Neuronal stem cell (in vitro differentiated cells): ENCODE data around the gene DBNDD2.
A peak's percentile ranks its signal among the peaks of the same experiment; 100 is the strongest.

Experiments
- DNase-seq: peaks from one replicate; pipeline ENCODE4 v3.0.0-alpha.2; 2013; ENCODE audit warnings: low spot score
- H2AFZ ChIP-seq: one replicate; pipeline ENCODE4 v1.6.1; 2013; ENCODE audit warnings: mild to moderate bottlenecking, low read length, inconsistent platforms
- H2AK5ac ChIP-seq: 2 replicates; pipeline ENCODE4 v1.6.1; 2013; ENCODE audit warnings: low read depth, mild to moderate bottlenecking, inconsistent platforms, low read length, moderate library complexity, mixed read lengths
- H2BK120ac ChIP-seq: 2 replicates; pipeline ENCODE4 v1.6.1; 2013; ENCODE audit warnings: low read depth, mild to moderate bottlenecking, inconsistent platforms, low read length, moderate library complexity, mixed read lengths
- H2BK12ac ChIP-seq: one replicate; pipeline ENCODE4 v1.6.1; 2013; ENCODE audit warnings: low read length, inconsistent platforms
- H2BK15ac ChIP-seq: 2 replicates; pipeline ENCODE4 v1.6.1; 2013; ENCODE audit warnings: mild to moderate bottlenecking, low read length, inconsistent platforms, mixed read lengths
- H2BK5ac ChIP-seq: one replicate; pipeline ENCODE4 v1.6.1; 2013; ENCODE audit warnings: inconsistent platforms, mild to moderate bottlenecking, low read length, moderate library complexity
- H3K14ac ChIP-seq: one replicate; pipeline ENCODE4 v1.6.1; 2013; ENCODE audit warnings: low read length, inconsistent platforms
- H3K18ac ChIP-seq: 2 replicates; pipeline ENCODE4 v1.6.1; 2013; ENCODE audit warnings: low read length, inconsistent platforms
- H3K23ac ChIP-seq: 2 replicates; pipeline ENCODE4 v1.6.1; 2013; ENCODE audit warnings: low read depth, mild to moderate bottlenecking, mixed read lengths, low read length, inconsistent platforms; ENCODE audit not compliant: poor library complexity
- H3K27ac ChIP-seq: replicated peaks from 3 replicates; pipeline ENCODE4 v1.5.1; 2013; ENCODE audit warnings: low read length, inconsistent platforms
- H3K27me3 ChIP-seq, 3 experiments: 2 replicates each; pipeline ENCODE4 v1.6.1; 2013; ENCODE audit warnings: low read length in 3 of 3, mild to moderate bottlenecking in 2 of 3, inconsistent platforms in 1 of 3, low read depth in 1 of 3, mixed read lengths in 1 of 3, moderate library complexity in 1 of 3; ENCODE audit not compliant: control insufficient read depth in 3 of 3, insufficient read depth in 3 of 3
- H3K36me3 ChIP-seq, 2 donors: replicated peaks in 1 of 2; 2 replicates each; pipeline ENCODE4 v1.6.1; 2013; ENCODE audit warnings: low read length in 2 of 2; ENCODE audit not compliant: control insufficient read depth in 2 of 2, insufficient read depth in 2 of 2
- H3K4ac ChIP-seq: 2 replicates; pipeline ENCODE4 v1.6.1; 2013; ENCODE audit warnings: inconsistent platforms, mild to moderate bottlenecking, low read length, moderate library complexity
- H3K4me1 ChIP-seq, 2 donors: 1 replicate in 1 of 2; 2 replicates in 1 of 2; pipeline ENCODE4 v1.6.1; 2013; ENCODE audit warnings: low read length in 2 of 2, low read depth in 1 of 2; ENCODE audit not compliant: control insufficient read depth in 2 of 2, insufficient read depth in 1 of 2
- H3K4me2 ChIP-seq: one replicate; pipeline ENCODE4 v1.6.1; 2013; ENCODE audit warnings: mild to moderate bottlenecking, low read length, inconsistent platforms; ENCODE audit not compliant: insufficient read depth, poor library complexity, severe bottlenecking
- H3K4me3 ChIP-seq, 2 donors: 2 replicates each; pipeline ENCODE4 v1.5.1; 2013; ENCODE audit warnings: low read length in 2 of 2, mild to moderate bottlenecking in 2 of 2, inconsistent platforms in 1 of 2, moderate library complexity in 1 of 2
- H3K79me1 ChIP-seq: one replicate; pipeline ENCODE4 v1.6.1; 2013; ENCODE audit warnings: low read depth, mild to moderate bottlenecking, inconsistent platforms, low read length, moderate library complexity
- H3K9ac ChIP-seq: one replicate; pipeline ENCODE4 v1.6.1; 2013; ENCODE audit warnings: mild to moderate bottlenecking, low read depth, low read length, inconsistent platforms; ENCODE audit not compliant: poor library complexity
- H3K9me3 ChIP-seq, 2 donors: replicated peaks in 1 of 2; 2 replicates each; pipeline versions ENCODE3 to v1.6.1; 2013; ENCODE audit warnings: low read length in 2 of 2, mild to moderate bottlenecking in 2 of 2, inconsistent platforms in 1 of 2, low read depth in 1 of 2, mixed read lengths in 1 of 2, moderate library complexity in 1 of 2; ENCODE audit not compliant: control insufficient read depth in 2 of 2, insufficient read depth in 1 of 2
- H4K8ac ChIP-seq: one replicate; pipeline ENCODE4 v1.6.1; 2013; ENCODE audit warnings: low read depth, mild to moderate bottlenecking, inconsistent platforms, low read length, moderate library complexity
- H4K91ac ChIP-seq: one replicate; pipeline ENCODE4 v1.6.1; 2013; ENCODE audit warnings: low read length, low read depth, mild to moderate bottlenecking, inconsistent platforms; ENCODE audit not compliant: poor library complexity
- WGBS, 2 donors: extraction: QIAGEN DNeasy Blood & Tissue Kit; methylation state at CpG; one replicate each; pipeline ENCODE4 v1.1.7; 2013; ENCODE audit warnings: missing lambda C conversion rate in 2 of 2, mixed read lengths in 1 of 2; ENCODE audit not compliant: insufficient read length in 2 of 2, insufficient replicate concordance in 1 of 2; ENCODE audit errors: extremely low coverage in 2 of 2; 5-methylcytosine and 5-hydroxymethylcytosine counted together

DBNDD2 gene

DNA sequence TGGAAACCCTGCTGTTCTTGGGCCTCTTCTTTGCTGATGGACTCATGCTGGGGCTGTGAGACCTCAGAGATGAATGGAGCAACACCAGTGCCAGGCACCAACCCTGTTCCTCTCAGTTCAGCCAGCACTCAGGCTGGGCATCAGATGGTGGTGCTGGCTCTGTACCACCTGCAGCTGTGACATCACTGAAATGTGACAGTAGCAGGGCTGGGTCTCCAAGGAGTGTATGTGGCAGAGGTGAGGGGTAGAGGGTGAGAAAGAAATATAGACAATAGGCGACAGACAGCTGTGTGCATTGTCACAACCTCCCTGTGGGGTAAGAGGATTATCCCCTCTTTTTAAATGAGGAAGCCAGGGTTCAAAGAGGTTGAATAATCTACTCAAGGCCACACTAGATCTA, 29.9 kb upstream of the DBNDD2 start, which contains the start of gene TP53TG5:
TP53TG5 (minus strand) TSS at position 135 of the 400 bp plus-strand sequence; CDS start at position 46, 89 bp downstream.
- Histone ChIP-seq H2AFZ (no peak within 1 kb of the TSS), H2BK15ac (no peak within 1 kb of the TSS), H3K9ac (no peak within 1 kb of the TSS), H3K9me3 (peaks cover 0 to 1% of the 10 kb centered on the region in 2 donors), H2AK5ac (no peak within 1 kb of the TSS), H3K23ac (no peak within 1 kb of the TSS), H3K4ac (no peak within 1 kb of the TSS), H3K18ac (no peak within 1 kb of the TSS), H3K27me3 (no peaks in the 10 kb centered on the region), H2BK12ac (no peak within 1 kb of the TSS), H2BK5ac (no peak within 1 kb of the TSS), H4K8ac (no peak within 1 kb of the TSS), H4K91ac (no peak within 1 kb of the TSS), H3K4me2 (no peak within 1 kb of the TSS), H3K27ac (no peak within 1 kb of the TSS), H3K79me1 (no peaks in the 10 kb centered on the region), H2BK120ac (no peak within 1 kb of the TSS), H3K36me3 (peaks cover 0 to 5% of the 10 kb centered on the region in 2 donors), H3K14ac (no peak within 1 kb of the TSS), H3K4me3 (peak within 1 kb of the TSS in 1 of 2 donors; percentile 38), H3K4me1 (peaks cover 0 to 9% of the 10 kb centered on the region in 2 donors)
- no peak for DNase-seq
- WGBS, 2 donors, result no CpG with 5 or more reads among the region's 1 CpG

DNA sequence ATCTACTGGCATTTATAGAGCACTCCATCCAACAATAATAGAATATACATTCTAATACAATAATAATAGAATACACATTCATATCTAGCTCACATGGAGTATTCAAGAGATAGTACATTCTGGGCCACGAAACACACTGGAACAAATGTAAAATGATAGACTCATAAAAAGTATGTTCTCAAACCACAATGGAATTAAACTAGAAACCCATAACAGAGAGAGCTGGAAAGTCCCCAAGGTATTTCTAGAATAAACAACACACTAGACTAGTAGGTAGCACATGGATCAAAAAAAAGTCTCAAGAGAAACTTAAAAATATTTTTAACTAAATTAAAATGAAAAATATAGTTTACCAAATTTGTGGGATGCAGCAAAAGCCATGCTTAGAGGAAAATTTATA, 20.8 kb upstream of the DBNDD2 start:
- Histone ChIP-seq H3K9ac (no peak overlapping the region), H3K79me1 (no peaks in the 10 kb centered on the region), H2BK120ac (no peak overlapping the region), H3K18ac (no peak overlapping the region), H3K23ac (no peak overlapping the region), H3K27ac (no peak overlapping the region), H2BK15ac (no peak overlapping the region), H3K27me3 (no peaks in the 10 kb centered on the region), H3K9me3 (no peaks in the 10 kb centered on the region), H2AFZ (no peak overlapping the region), H3K4me2 (no peak overlapping the region), H2AK5ac (no peak overlapping the region), H3K14ac (no peak overlapping the region), H3K4ac (no peak overlapping the region), H3K36me3 (no peaks in the 10 kb centered on the region), H4K91ac (no peak overlapping the region), H2BK5ac (no peak overlapping the region), H4K8ac (no peak overlapping the region), H3K4me3 (no peak overlapping the region), H2BK12ac (no peak overlapping the region), H3K4me1 (no peaks in the 10 kb centered on the region)
- no peak for DNase-seq
- WGBS, 2 donors, result no CpG with 5 or more reads among the region's 1 CpG

DNA sequence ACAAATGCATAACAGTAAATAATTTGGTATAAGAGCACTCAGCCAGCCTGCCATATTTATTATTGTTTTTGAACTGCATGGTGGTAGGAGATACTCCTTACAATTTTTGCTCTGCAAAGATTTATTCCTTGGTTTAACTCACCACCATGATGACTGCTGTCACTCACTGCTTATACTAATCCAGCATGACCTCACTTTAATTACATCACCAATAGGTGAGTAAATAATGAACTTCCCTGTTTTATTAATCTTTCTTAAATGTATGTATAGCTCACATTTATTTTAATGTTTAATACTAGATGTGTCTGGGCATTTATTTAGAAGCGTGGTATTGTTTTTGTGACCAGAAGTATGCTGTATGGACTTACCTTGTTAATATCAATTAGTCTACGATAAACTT, 17.2 kb upstream of the DBNDD2 start:
- no peak overlapping the region for H2BK5ac ChIP-seq
- H2BK120ac ChIP-seq, result no peak overlapping the region
- no peak overlapping the region for H3K4me3 ChIP-seq
- no peaks in the 10 kb centered on the region for H3K4me1 ChIP-seq
- H3K14ac ChIP-seq, result no peak overlapping the region
- H2BK12ac ChIP-seq, result no peak overlapping the region
- H3K79me1 ChIP-seq, result peaks cover 5% of the 10 kb centered on the region
- no CpG with 5 or more reads among the region's 2 CpGs for WGBS, 2 donors
- no peak overlapping the region for H2BK15ac ChIP-seq
- H3K4me2 ChIP-seq, result no peak overlapping the region
- no peak overlapping the region for H3K27ac ChIP-seq
- H3K4ac ChIP-seq, result no peak overlapping the region
- no peaks in the 10 kb centered on the region for H3K27me3 ChIP-seq
- H2AFZ ChIP-seq, result no peak overlapping the region
- H3K9ac ChIP-seq, result no peak overlapping the region
- peaks cover 0 to 2% of the 10 kb centered on the region in 2 donors for H3K36me3 ChIP-seq
- no peaks in the 10 kb centered on the region for H3K9me3 ChIP-seq
- no peak overlapping the region for H3K23ac ChIP-seq
- H2AK5ac ChIP-seq, result no peak overlapping the region
- no peak overlapping the region for H4K8ac ChIP-seq
- no peak for DNase-seq
- H3K18ac ChIP-seq, result no peak overlapping the region
- no peak overlapping the region for H4K91ac ChIP-seq

DNA sequence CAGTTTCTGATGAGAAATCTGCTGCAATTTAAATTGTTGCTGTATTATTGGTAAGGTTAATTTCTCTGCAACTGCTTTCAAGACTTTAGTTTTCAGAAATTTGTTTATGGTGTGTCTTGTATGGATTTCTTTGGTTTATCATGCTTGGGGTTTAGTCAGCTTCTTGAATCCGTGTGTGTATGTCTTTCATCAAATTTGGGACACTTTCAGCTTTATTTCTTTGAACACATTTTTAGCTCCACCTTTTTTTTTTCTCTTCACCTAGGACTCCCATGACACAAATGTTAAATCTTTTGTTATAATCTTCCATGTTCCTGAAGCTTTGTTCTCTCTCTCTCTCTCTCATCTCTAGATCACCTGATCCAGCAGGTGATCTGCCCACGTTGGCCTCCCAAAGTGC, 16.5 kb upstream of the DBNDD2 start:
- Histone ChIP-seq H3K36me3 (peaks cover 0 to 2% of the 10 kb centered on the region in 2 donors), H3K4ac (no peak overlapping the region), H2BK12ac (no peak overlapping the region), H2AK5ac (no peak overlapping the region), H3K4me3 (no peak overlapping the region), H2BK120ac (no peak overlapping the region), H2BK15ac (no peak overlapping the region), H3K9ac (no peak overlapping the region), H3K4me1 (no peaks in the 10 kb centered on the region), H4K91ac (no peak overlapping the region), H3K18ac (no peak overlapping the region), H2BK5ac (no peak overlapping the region), H3K4me2 (no peak overlapping the region), H4K8ac (no peak overlapping the region), H2AFZ (no peak overlapping the region), H3K79me1 (peaks cover 5% of the 10 kb centered on the region), H3K27ac (no peak overlapping the region), H3K14ac (no peak overlapping the region), H3K27me3 (no peaks in the 10 kb centered on the region), H3K9me3 (no peaks in the 10 kb centered on the region), H3K23ac (no peak overlapping the region)
- DNase-seq, result no peak
- WGBS, 2 donors, result no CpG with 5 or more reads among the region's 2 CpGs
